T47D (cell line): ENCODE data around the gene MESP1.
A peak's percentile ranks its signal among the peaks of the same experiment; 100 is the strongest.
"Not testable (repeated sequence)": the region's sequence is repeated elsewhere in the genome, so short reads cannot be mapped to it uniquely, and the experiment has no call there.

Source experiments
- DNase-seq, 2 experiments: peaks; one replicate each; pipeline versions ENCODE4 v3.0.0 to v3.0.0-alpha.2; 2011 to 2012; ENCODE audit warnings: low read depth in 1 of 2, low spot score in 1 of 2
- JUND ChIP-seq: IDR thresholded peaks from 2 replicates; pipeline ENCODE4 v1.6.1; 2012; ENCODE audit warnings: low read depth
- in situ Hi-C: cut with HindIII; loops from 2 replicates; pipeline ENCODE4 v1.10.0; 2016; ENCODE audit warnings: low sequenced_read_pairs, low pct_unique_long_range_greater_than_20kb

Gene MESP1

DNA sequence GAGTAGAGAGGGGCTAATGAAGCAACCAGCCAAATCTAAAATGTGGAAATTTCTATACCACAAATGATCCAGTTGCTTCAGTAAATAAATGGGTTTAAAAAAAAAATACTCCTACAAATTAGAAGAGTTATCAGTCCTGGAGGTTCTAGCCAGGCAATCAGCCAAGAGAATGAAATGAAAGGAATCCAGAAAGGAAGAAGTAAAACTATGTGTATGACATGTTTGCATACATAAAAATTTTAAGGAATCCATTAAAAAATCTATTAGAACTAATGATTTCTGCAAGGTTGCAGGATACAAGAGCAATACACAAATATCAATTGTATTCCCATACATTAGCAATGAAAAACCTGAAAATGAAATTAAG lies 34.7 kb upstream of the MESP1 start:
- in situ Hi-C loops = no loop called here
- DNase-seq = no peak
- TF ChIP-seq JUND = no peak

DNA sequence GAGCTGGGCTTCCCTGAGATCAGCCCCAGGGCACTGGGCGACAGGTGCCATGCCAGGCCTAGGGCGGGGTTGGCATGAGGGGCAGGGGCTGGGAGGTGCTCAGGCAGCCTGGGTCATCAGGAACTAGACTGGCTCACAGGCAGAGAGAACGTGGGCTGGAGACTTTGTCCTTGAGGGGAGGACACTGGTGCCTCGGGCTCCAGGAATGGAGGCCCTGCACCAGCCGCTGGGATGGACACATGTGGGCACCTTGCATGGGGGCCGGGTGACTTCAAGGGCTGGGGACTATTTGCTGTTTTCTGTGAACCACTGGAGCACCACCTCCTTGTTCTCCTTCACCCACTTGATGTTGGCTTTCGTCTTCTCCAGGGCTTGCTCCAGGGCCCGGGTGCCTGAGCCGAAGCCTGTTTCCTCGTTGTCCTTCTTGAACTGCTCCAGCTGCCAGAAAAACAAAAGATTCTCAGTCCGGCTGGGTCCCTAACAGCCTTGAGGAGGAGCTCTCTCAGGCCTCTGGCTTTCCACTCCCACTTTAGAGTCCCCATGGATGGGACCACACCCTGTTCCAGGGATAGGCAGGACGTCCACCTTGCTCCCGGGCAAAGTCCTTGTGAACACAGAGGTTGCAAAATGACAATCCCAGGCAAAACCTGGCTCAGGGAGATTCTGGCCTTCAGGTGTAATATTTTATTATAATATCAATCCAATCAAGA lies 34.2 kb upstream of the MESP1 start:
- peak in 1 of 2 experiments; percentile 60 for DNase-seq
- TF ChIP-seq JUND = no peak
- in situ Hi-C loops = no loop called here

DNA sequence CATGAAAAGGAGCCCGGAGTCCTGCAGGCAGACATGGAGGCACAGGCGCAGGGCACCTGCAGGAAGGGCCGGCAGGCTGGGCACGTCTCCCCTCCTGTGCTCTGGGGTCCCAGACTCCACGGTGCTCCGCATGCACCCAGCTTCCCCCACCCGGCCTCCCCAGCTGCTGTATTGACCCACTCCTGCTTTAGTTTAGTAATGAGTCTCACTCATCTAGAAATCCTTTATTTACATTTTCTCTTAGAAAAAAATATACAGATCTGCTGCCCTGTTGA lies 33.6 kb upstream of the MESP1 start:
- no peak for TF ChIP-seq JUND
- in situ Hi-C loops = no loop called here

DNA sequence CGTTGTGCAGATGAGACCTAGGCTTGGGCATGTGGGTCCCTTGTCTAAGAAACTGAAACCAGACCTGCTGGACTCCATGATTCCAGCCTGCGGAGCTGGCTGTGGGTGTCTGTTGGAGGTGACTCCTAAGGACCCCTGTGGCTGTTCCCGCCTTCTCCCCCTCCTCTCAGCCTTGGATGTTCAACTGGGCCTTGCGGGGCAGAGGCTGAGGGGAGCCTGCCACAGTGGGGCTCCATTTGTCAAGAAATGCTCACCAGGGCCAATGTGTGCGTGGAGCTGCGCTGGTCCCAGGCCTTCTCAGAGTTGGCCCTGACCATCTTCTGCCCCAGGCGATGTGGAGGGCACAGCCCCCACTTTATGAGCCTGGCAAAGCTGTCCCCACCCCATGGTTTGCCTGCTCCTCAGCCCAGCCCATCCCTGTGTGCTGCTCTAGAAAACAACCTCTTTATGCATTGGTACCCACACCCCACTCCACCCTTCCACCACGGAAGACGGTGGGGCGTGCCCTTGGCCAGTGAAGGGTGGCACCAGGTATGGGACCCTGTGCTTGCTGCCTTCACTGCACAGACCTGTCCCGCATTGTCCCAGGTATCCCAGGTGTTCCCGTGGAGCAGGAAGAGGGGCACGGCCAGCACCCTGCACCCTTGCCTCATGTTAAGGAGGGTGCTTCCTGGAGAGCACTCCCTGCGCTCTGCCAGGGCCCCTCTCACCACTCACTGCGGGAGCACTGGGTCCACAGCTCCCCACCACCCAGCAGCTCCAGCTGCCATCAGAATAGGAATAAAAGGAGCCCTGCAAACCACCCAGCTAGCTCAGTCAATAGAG lies 33.0 kb upstream of the MESP1 start:
- no peak for TF ChIP-seq JUND
- in situ Hi-C loops = no loop called here
- DNase-seq = no peak

More for the DNA sequence above, 33.6 kb upstream of the MESP1 start:
- no peak for DNase-seq

DNA sequence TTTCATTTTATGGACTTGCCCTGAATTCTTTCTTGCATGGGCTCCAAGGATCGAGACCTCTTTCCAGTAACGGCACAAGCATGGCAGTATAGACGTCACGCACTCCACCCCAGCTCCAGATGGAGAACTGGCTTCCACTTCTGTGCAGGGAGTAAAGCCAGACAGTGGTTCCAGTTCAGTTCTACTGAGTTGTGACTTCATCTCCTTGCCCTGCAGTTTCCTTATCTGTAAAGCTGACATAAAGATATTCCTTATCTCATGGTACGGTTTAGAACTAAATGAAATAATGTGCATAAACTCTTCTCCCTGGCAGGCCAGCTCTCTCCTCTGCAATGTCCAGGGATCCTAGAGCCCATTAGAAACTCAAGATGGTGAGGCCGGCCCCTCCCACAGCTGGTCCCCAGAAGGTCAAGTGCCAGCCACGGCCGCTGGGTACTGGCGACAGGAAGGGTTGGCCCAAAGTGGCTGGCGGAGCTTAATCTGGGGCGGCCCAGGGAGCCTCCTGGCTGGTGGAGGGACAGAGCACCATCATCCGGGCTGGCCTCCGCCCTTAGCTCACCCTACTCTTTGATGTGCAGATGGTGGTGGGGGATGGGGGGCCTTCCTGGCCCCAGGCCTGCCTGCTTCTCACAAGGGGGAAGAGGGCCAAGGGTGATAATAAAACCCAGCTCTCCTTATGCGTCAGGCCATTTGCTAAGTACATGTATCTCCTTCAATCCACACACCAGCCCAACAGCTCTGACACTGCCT lies 32.2 kb upstream of the MESP1 start:
- no peak for DNase-seq
- in situ Hi-C loops = no loop called here
- TF ChIP-seq JUND = no peak

DNA sequence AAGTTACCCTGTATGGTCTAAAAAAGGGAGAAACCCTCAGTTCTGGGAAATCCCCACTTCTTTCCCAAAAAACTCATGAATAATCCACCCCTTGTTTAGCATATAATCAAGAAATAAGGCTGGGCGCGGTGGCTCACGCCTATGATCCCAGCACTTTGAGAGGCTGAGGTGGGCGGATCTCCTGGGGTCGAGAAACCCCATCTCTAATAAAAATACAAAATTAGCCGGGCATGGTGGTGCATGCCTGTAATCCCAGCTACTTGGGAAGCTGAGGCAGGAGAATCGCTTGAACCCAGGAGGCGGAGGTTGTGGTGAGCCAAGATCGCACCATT lies 31.5 kb upstream of the MESP1 start:
- in situ Hi-C loops, DNase-seq: not testable (repeated sequence)

DNA sequence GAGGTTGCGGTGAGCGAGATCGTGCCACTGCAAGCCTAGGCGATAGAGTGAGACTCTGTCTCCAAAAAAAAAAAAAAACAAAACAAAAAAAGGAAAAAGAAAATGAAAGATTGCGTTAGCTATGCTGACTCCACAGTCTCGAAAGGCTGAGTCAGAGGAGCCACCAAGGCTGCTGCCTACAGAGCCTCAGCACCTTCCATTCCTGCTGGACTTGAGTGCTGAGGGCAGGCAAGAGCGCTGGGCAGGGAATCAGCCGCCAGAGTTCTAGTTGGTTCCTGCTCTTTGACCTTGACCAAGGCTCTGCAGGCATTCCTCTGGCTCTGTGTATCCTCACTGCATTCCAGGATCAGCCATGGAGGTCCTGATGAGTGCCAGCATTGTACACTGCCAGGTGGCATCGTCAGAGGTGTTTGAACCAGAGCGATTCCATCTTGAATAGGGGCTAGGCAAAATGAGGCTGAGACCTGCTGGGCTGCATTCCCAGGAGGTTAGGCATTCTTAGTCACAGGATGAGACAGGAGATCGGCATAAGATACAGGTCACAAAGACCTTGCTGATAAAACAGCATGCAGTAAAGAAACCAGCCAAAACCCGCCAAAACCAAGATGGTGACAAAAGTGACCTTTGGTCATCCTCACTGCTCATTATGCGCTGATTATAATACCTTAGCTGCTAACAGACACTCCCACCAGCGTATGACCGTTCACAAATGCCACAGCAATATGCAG lies 31.0 kb upstream of the MESP1 start:
- in situ Hi-C loops = no loop called here
- no peak; the same call in 1 of the 2 replicates for TF ChIP-seq JUND
- DNase-seq = peak in 1 of 2 experiments; percentile 94

DNA sequence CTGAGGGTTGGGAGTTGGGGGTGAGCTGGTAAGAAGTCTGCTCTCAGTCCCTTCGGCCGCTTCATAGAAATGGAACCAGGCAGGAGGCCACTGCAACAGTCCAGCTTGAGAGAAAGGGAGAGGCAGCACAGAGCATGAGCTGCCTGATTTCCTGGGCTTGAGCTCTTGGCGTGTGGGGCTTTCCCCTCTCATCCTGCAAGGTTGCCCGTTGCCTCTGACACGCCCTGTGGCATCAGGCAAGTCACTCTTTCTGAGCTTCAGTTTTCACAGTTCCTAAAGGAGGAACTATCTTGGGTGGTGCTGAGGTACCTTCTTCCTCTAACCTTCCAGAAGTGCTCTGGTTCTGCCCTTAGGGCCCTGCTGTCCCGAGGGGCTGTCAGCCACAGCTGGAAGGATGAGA lies 30.0 kb upstream of the MESP1 start:
- no peak for TF ChIP-seq JUND
- DNase-seq = no peak
- in situ Hi-C loops = no loop called here

DNA sequence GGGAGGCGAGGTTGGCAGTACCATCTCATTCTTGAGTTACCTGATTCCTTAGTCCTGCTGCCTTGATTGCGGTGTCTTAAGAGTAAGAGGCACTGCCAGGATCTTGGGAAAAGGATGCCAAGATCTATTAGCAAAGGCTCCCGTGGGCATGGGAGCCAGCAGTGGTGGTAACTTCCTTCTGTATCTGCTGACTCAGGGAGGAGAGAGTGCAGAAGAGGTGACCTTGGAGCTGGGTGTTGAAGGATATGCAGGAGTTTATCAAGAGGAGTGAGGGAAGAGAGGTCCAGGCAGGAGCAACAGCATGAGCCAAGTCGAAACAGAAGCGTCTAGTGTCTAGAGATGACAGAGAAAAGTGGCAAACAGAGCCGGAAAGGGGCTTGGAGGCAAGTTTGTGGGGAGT lies 29.6 kb upstream of the MESP1 start:
- in situ Hi-C loops = no loop called here
- TF ChIP-seq JUND = no peak
- DNase-seq = no peak

DNA sequence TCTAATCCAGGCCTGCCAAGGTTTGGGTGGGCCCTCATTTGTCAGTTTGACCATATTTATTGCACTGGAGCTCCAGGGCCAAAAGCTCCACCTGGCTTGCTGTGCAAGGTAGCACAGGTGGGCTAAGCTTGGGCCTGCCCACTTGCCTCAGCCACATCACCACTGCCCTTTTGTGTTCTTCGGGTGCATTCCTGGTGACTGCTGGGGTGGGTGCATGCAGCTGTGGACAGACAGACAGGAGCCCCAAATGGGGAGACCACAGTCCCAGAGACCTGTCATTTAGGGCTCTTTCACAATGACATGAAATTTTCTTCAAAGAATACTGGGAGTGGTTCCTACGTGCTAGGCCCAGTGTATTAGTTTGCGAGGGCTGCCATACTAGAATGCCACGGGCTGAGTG lies 27.8 kb upstream of the MESP1 start:
- no peak for TF ChIP-seq JUND

DNA sequence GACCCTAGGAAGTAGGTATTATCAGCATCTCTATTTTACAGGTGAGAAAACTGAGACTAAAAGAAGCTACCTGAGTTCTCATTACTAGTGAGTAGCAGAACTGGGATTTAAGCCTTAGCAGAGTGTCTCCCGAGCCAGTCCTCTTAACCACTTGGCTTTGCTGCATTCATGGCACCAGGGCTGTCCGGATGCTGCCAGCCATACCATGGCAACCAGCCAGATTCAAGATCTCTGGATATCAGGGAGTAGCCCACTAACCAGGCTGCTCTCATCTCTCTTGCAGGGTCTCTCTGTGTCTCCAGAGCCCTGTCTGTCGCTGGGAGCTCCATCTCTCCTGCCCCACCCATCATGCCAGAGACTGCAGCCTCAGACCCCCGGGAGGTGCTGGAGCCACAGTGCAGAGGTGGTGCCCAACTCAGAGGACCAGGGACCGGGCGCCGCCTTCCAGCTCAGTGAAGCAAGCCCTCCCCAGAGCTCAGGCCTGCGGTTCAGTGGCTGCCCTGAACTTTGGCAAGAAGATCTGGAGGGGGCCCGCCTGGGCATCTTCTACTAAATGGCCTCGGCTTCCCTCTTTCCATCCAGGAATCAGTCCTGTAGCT lies 26.8 kb upstream of the MESP1 start:
- DNase-seq = no peak
- TF ChIP-seq JUND = no peak
- in situ Hi-C loops = no loop called here

More for the DNA sequence above, 27.8 kb upstream of the MESP1 start:
- DNase-seq = no peak
- in situ Hi-C loops = no loop called here

DNA sequence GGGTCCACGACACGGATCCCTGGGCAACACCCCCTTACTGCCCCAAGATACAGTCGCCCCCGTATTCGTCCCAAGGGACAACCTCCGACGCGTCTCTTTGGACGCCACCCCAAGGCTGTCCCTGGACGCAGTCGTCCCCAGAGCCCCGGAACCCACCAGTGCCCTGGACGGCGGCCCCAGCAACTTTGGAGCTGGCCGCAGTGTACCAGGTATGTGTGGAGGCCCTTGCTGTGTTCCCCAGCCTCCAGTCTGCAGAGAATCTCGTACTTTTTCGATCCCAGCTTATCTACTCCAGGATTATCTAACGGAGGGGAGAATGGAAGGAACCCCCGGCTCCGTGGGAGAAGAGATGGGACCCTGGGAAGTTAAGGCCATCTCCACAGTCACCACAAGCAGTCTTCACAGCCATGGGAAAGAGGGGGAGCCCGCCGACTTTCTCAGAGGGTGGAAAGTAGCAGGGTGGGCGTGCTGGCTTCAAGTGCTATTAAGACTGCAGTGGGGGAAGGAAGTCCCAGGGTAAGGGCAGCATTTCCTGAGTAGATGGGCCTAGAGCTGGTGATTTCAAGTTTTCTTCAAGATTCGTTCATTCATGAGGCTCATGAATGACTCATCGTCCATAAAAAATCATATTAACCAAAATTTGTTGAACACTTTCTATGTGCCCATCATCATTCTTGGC lies 26.2 kb upstream of the MESP1 start:
- TF ChIP-seq JUND = no peak
- in situ Hi-C loops = no loop called here
- no peak for DNase-seq
